SIG-M5 treated with dmso at 0.1 percent for 504 hours (cell line): ENCODE measurements around the gene SINHCAF.
A peak's percentile ranks its signal among the peaks of the same experiment; 100 is the strongest.
"Not testable (repeated sequence)": the region's sequence is repeated elsewhere in the genome, so short reads cannot be mapped to it uniquely, and the experiment has no call there.

Source experiments
- DNase-seq: peaks from one replicate; lab custom pipeline; 2025; ENCODE audit not compliant: unreplicated experiment; lab: John Stamatoyannopoulos, UW

Gene SINHCAF

DNA sequence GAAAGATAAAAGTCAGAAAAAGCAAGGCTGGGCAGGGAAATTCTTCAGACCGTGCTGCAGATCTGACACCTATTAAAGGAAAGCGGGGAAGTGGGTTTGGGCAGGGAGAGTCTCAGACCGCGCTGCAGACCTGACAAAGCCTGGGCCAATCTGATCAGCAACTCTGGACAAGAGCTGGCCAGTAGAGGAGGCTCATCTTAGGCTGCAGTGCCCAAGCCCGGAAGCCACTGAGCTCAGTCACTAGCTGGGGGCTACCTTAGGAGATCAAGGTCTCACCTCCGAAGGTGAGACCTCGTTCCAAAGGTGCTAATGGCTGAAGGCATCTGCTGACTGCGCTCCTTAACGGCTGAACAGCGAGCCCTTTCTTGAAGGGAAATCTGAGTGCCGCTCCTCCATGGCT is 60.2 kb downstream of the SINHCAF start:
- no peak for DNase-seq

DNA sequence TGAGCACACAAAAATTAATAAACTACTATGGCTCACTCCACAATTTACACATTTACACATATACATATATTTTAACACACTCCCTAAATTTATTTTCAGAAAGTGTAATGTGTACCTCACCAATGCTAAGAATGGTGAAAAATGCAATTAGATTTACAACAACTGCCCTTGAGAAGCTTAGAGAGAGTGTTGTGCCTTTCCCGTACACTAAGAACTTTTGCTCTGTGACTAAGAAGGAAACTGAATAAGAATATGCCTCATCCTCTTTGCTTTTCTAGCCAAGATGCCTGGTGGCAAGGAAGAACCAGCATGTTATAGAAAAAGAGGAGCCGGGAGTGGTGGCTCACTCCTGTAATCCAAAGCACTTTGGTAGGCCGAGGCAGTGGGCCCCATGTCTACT is 62.3 kb downstream of the SINHCAF start:
- no peak for DNase-seq

DNA sequence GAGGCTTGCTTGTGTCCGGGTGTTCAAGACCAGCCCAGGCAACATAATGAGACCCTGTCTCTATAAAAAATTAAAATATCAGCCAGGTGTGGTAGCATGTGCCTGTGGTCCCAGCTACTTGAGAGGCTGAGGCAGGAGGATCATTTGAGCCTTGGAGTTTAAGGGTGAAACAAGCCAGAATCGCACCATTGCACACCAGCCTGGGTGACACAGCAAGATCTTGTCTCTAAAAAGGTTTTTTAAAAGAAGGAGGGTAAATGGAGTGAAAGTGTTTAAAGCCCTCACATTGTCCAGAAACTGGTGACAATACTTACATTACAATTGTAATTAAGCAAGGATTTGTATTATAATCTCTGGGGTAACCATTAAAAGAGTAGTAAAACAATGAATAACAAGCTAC is 64.2 kb downstream of the SINHCAF start:
- no peak for DNase-seq

DNA sequence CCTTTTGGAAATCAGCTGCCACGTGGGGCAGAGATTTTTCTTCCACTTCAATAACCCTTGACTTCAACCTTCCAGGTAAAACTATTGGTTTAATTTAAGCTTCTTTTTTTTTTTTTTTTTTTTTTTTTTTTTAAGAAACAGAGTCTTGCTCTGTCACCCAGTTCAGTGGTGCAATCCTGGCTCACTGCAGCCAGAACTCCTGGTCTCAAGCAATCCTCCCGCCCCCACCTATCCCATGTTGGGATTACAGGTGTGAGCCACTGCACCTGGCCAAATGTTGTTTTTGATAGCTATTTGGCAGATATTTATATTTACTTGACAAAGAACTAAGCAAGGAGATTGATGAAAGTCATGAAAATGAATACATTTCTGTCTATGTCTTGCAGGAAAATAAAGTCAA is 65.1 kb downstream of the SINHCAF start:
- DNase-seq: no peak

DNA sequence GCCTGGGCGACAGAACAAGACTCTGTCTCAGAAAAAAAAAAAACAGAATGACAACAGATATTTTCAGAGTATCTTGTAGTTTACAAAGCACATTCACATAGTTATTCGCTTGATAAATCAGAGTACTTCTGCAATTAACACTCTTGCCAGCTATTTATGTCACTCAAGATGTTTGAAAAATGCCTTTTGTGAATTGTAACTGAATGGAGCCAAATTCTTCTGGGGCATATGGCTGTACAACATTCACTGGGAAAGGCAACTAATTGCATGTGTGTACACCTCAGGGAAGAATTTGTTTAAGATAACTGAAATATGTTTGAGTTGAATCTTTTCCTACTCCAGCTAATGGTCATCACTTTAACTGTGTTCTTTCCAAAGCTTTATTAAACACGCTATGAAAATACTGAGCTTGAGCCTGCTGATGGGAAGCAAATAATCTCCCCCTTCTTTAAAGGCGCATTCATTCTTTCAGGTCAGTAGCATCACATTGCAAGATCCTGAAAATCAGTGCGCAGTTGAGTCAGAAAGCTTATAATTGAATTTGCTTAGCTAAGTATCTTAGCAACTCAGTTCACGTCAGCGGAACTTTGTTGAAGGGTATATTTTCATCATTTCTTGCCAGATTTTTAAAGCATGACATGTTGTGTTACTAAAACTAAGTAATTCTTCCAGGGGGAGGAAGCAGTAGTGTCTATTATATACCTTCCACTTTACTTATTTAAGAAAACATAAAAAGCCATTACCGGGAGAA is 66.6 kb downstream of the SINHCAF start:
- DNase-seq: no peak

DNA sequence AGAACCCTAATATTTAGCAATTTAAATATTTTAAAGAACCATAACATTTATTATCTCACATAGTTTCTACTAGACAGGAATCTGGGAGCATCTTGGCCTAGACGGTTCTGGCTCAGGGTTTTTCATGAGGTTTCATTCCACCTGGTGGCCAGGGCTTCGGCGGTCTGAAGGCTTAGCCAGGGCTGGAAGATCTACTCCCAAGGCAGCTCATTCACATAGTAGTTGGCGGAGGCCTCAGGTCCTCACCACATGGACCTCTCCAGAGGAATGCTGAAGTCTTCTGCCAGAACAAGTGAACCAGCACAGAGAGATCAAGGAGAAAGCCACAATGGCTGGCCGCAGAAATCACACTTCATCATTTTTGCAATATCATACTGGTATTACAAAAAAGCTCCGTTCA is 68.2 kb downstream of the SINHCAF start:
- DNase-seq: no peak

DNA sequence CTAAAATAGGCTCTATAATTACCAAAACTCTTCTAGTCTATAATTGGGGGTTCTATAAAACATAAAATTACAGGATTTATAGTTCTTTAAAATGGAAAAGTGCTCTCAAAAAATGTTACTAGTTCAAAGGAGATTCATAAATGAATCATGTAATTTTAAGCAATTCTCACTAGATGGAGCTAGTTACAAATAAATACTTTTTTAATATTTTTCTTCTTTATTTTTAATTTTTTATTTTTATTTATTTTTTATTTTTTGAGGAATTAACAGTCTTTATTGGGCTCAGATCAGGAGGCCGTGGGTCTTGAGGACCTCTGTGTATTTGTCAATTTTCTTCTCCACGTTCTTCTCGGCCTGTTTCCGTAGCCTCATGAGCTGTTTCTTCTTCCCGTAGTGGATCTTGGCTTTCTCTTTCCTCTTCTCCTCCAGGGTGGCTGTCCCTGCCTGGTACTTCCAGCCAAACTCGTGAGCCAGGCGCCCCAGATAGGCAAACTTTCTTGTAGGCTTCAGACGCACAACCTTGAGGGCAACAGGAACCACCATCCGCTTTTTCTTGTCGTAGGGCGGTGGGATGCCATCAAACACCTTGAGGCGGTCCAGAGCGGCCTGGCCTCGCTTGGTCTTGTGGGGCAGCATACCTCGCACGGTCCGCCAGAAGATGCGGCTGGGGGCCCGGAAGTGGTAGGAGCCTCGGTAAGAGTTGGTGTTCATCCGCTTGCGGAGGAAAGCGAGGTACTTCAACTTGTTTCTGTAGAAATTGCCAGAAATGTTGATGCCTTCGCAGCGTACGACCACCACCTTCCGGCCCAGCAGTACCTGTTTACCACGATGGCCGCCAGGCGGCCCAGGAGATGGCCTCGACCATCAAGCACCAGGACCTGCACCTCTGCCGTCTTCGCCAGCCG is 74.0 kb downstream of the SINHCAF start:
- not testable (repeated sequence) for DNase-seq

DNA sequence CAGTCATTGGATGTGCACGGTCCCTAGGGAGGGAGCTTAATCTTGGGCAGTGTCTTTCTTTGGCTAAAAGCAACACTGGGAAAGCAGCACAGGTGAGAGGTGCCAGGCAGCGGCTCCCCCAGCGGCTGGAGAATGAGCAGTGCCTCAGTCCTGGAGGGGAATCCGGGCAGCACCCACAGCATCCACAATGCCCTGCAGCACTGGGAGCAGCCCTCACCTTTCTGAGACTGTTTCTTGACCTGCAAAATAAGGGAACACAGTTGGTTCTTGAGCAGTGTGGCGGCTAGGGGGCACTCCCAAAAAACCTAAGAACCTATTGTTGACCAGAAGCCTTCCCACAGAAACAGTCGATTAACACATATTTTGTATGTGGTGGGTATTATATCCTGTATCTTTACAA is 75.8 kb downstream of the SINHCAF start:
- no peak for DNase-seq

DNA sequence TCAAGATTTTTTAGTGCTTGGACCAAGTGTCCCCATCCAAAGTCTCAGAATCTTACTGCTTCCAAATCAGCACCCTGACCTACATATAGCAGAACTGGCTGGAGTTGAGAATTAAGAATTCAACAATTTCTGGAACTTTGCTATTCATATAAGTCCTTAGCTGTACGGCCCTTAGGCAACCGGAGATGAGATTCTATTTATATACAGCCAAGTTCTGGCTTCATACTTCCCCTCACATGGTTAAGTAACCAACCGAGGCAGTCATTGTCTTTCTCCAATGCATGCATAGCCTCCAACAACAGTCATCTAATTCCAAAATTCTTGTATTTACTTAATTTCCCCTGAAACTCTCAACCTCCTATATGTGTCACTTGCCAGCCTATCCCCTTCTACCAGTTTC is 76.6 kb downstream of the SINHCAF start:
- DNase-seq: peak; percentile 69

DNA sequence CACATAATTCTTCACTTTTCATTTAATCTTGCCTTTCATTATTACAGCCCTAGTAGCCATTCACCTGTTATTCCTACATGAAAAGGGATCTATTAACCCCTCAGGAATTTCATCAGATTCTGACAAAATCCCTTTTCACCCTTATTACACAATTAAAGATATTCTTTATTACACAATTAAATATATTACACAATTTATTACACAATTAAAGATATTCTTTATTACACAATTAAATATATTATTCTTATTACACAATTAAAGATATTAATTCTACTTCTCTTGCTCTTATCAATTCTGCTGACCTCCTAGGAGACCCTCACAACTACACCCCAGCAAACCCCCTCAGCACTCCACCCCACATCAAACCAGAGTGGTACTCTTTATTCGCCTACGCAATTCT is 77.1 kb downstream of the SINHCAF start:
- no peak for DNase-seq

DNA sequence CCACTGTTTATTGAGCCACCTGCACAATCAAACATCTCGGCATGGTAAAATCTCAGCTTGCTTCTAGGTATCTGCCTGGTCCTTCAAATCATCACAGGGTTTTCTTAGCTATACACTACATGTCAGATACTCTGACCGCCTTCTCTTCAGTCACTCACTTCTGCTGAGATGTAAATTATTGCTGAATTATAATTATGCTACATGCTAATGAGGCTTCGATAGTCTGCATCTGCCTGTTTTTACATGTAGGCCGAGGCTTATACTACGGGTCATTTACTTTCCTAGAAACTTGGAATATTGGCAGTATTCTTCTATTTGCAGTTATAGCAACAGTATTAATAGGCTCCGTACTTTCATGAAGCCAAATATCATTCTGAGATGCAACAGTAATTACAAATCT is 77.6 kb downstream of the SINHCAF start:
- DNase-seq: no peak

DNA sequence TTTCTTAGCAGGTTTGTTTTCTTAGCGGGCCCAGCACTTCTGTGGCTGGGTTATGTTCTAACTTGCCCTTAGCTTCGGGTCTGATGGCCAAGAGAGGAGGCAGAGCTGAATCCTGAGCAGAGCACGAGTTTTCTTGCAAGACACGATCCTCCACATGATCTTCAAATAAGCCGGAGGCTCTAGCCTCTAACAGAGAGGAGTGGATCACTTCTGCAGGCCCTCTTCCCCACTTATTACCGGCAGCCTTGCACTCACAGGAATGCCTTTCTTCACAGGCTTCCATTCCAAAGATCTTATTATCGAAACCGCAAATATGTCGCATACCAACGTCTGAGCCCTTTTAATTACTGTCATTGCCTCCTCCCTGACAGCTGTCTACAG is 79.5 kb downstream of the SINHCAF start:
- no peak for DNase-seq

DNA sequence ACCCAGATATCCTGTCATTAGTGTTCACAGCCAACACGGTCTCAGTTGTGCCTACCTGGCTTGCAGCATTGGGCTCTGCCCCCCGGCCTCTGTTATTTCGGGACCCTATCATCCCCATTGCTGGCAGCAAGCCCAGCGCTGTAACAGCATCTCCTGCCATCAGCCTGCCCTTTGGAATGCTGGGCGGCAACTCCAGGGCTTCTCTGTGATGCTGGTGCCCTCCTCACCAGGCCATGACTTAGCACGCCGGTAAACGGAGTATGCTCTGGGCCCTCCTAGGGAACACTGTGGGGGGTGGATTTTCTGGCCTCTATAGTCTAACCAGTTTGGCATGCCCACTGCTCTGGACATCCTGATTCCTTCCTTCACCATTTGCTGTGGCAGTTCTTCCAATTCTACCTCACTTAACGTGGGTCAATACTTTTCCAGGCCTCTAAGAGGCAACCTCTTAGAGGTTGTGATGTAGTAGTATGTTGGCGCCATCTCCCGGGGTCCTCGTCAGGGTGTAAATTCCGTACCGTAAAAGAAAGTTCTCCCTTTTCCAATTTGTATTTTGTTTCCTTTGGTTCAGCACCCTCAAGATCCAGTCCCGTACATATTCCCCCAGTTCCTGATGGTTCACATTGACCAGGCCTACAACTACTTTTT is 80.0 kb downstream of the SINHCAF start:
- no peak for DNase-seq

DNA sequence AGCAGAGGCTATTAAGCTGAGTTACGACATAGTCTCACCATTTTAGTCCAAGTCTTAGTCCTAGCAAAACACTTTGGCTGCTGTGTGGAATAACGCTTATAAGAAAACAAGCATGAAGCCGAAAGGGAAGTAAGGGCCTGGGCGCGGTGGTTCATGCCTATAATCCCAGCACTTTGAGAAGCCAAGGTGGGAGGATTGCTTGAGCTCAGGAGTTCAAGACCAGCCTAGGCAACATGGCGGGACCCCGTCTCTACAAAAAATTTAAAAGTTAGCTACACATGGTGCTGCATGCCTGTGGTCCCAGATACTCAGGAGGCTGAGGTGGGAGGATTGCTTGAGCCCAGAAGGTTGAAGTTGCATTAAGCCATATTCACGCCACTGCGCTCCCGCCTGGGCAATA is 83.5 kb downstream of the SINHCAF start:
- DNase-seq: not testable (repeated sequence)

DNA sequence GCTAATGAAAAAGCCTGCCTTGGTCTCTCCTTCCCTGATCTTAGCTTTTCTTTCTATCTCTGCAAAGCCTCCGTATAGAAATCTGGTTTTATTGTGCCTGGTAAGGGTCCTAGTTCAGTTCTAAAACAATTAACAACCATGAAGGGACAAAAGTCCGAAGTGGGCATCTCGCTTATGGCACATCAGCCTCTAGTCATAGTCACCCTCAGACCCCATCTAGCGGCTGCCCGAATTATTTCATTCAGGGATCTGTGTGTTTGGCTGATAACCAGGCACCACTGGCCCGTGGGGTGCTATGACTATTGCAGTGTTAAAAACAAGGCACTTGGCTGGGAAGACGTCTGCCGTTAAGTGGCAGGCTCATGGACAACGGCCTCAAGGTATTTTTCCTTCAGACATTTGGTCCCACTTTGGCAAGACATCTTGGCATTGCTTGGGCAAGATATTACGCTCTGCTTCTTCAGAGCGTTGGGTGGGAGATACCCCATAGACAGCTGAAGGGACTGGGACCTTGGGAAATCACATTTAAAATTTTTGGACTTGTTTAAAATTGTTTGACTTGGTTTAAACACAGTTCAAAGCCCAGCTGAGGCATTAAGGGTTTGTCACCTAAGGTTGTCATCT is 87.1 kb downstream of the SINHCAF start:
- DNase-seq: peak; percentile 54

DNA sequence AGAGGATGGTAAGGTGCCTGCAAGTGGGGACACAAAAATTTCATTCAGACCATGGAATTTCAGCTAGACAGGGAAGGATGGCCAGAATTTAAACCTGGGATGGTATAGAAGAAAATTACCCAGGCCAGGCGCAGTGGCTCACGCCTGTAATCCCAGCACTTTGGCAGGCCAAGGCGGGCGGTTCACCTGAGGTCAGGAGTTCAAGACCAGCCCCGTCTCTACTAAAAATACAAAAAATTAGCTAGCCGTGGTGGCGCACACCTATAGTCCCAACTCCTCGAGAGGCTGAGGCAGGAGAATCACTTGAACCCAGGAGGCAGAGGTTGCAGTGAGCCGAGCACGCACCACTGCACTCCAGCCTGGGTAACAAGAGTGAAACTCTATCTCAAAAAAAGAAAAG is 87.6 kb downstream of the SINHCAF start:
- DNase-seq: not testable (repeated sequence)

DNA sequence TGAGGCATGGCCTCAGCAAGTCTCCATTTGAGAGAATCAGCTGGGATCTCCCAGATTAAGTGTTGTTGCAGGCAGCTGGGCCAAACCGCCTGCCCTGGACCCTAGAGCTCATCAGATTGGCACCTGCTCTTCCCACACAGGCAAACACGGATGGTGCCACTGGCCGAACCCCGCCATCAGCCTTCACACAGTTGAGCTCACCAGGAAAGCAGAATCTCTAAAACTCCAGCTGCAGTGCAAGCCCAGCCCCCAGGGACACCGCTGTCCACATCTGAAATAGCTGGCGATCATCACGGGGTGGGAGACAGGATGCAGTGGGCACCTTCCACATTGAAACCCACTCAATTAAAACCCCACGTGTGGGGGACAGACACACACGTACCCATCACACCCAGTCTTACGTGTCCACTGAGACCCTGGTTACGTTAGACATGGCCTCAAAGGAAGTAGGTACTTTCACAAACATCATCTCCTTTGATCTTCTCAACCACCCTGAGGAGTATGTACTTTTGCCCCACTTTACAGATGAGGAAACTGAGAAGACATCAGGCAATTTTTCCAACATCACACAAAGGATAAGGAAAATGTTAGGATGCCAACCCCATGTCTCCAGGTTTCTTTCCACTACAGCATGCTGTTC is 88.8 kb downstream of the SINHCAF start:
- no peak for DNase-seq

DNA sequence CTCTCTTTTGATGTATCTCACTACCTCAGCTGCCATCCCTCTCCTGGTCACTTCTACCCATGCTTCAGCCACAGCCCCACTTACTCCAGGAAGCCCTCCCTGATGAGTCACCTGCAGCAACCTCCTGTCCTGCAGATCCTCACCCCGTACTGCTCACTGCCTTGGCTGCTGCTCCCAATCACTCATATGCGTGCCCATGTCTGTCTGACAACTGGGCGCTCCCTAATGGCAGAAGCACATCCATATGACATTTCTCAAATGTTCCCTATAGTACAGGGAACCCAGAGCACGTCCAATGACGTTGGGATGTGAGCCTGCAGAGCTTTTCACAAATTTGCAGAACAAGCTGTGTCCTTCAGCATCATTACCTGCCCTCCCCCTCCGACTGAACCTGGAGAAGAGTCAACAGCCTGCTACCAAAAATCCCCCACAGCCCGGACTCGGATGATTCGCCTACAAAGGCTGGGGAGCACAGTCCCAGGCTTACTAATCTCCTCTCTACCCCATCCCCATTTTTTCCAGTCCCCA is 90.0 kb downstream of the SINHCAF start:
- no peak for DNase-seq

DNA sequence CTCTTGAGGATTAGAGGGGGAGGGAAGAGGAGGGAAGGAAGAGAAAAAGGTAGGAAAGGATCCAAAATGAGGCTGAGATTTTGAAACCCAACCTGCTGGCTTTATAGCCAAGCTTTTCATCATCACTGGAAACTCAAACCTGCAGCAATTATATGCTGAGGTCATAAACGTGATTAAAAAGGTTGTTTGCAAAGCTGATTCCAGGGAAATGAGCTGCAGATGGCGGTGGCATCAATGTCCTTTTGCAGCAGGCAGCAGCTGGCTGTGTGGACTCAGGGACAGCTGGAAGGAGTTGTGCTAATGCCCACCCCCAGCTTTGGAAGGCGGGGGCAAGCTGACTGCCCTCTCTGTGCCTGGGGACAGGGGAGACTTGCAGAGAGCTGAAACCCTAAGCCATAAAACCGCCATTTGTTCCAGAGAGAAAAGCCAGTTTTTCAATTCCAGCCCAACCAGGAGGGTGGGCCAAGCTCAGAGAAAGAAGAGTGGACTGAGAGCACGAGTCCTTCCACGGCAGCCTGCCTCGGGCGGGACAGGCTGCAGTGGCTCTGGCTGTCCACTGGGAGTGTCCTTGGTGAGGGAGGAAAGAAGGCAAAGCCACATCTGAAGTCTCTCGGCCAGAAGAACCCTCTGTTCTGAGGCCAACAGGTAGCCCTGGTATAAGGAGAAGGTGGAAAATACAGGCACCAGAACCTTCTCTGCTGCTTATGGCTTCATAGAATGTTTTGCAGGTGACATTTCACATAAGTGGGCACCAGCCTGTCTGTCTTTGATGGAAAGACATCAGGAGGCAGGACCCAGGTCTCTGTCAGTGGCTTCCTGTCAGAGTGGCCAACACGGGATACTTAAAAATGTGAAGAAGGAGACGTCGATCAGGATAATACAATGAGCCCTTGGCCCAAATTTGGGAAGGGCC is 90.7 kb downstream of the SINHCAF start:
- DNase-seq: peak; percentile 18
